WTC11 (cell line): ENCODE measurements around the gene RCOR3. TPM values are rescaled to one million over a fixed set of nuclear protein-coding genes. Genes with fewer than 3 reads are reported as not detected.
A peak's percentile ranks its signal among the peaks of the same experiment; 100 is the strongest.

ENCODE experiments used
- ATAC-seq: fragments of 200-7000 bp; cut with Tn5 transposase; 2 replicates; pipeline ENCODE4 v1.10.0; 2021; ENCODE audit warnings: mild to moderate bottlenecking, moderate library complexity
- CTCF ChIA-PET: fragments of 300-600 bp; sonication (Branson Sonifier 250); formaldehyde crosslinking; loops from one replicate; lab custom pipeline; 2021; ENCODE audit warnings: antibody characterized with exemption; lab: Charles Lee
- POLR2A ChIA-PET: fragments of 350-600 bp; sonication (Branson Sonifier 250); formaldehyde crosslinking; loops from one replicate; lab custom pipeline; 2021; ENCODE audit warnings: antibody characterized with exemption; lab: Charles Lee
- DNase-seq: peaks from one replicate; pipeline ENCODE4 v3.0.0; 2021; ENCODE audit warnings: low spot score
- H3K27ac Mint-ChIP-seq: 2 replicates; pipeline ENCODE4 v1.8.0; 2021; ENCODE audit warnings: mixed read lengths
- H3K27me3 Mint-ChIP-seq: 2 replicates; pipeline ENCODE4 v1.8.0; 2021; ENCODE audit warnings: low read depth, mild to moderate bottlenecking, moderate library complexity, mixed read lengths
- H3K36me3 Mint-ChIP-seq: 2 replicates; pipeline ENCODE4 v1.8.0; 2021; ENCODE audit warnings: mixed read lengths
- H3K4me1 Mint-ChIP-seq: 2 replicates; pipeline ENCODE4 v1.8.0; 2022; ENCODE audit warnings: mixed read lengths
- H3K4me3 Mint-ChIP-seq: 2 replicates; pipeline ENCODE4 v1.8.0; 2021; ENCODE audit warnings: mild to moderate bottlenecking, moderate library complexity, mixed read lengths
- H3K9me3 Mint-ChIP-seq: 2 replicates; pipeline ENCODE4 v1.8.0; 2021; ENCODE audit warnings: mixed read lengths
- ELF4 ChIP-seq: sonication (generic); formaldehyde crosslinking; IDR thresholded peaks from 2 replicates; pipeline ENCODE4 v1.8.1; 2022; ENCODE audit warnings: low read depth, mild to moderate bottlenecking, moderate library complexity, missing genetic modification reagents
- EMX1 ChIP-seq: fragments of 250-450 bp; sonication (Bioruptor Pico); IDR thresholded peaks from 2 replicates; pipeline ENCODE4 v1.8.0; 2021; ENCODE audit warnings: mild to moderate bottlenecking
- FOXJ3 ChIP-seq: sonication (generic); formaldehyde crosslinking; IDR thresholded peaks from 2 replicates; pipeline ENCODE4 v1.9.0; 2021; ENCODE audit warnings: missing genetic modification reagents, mild to moderate bottlenecking, borderline replicate concordance
- IRF2 ChIP-seq: sonication (generic); formaldehyde crosslinking; IDR thresholded peaks from 2 replicates; pipeline ENCODE4 v1.8.0; 2022; ENCODE audit warnings: low read depth, missing genetic modification reagents, borderline replicate concordance
- JUN ChIP-seq: sonication (generic); formaldehyde crosslinking; IDR thresholded peaks from 2 replicates; pipeline ENCODE4 v1.8.0; 2023; ENCODE audit warnings: mild to moderate bottlenecking, missing genetic modification reagents
- MXD4 ChIP-seq: fragments of 250-450 bp; sonication (Bioruptor Pico); IDR thresholded peaks from 2 replicates; pipeline ENCODE4 v1.8.0; 2021; ENCODE audit warnings: mild to moderate bottlenecking, moderate library complexity, borderline replicate concordance
- NFATC4 ChIP-seq: fragments of 250-450 bp; sonication (Bioruptor Pico); IDR thresholded peaks from 2 replicates; pipeline ENCODE4 v1.9.0; 2021; ENCODE audit warnings: mild to moderate bottlenecking
- NR1H2 ChIP-seq: sonication (generic); formaldehyde crosslinking; IDR thresholded peaks from 2 replicates; pipeline ENCODE4 v1.9.0; 2021; ENCODE audit warnings: mild to moderate bottlenecking, moderate library complexity, missing genetic modification reagents
- NR3C1 ChIP-seq: sonication (generic); formaldehyde crosslinking; conservative IDR thresholded peaks from 2 replicates; pipeline ENCODE4 v1.8.1; 2023; ENCODE audit warnings: low read depth, mild to moderate bottlenecking, missing genetic modification reagents
- PRDM15 ChIP-seq: sonication (generic); formaldehyde crosslinking; IDR thresholded peaks from 2 replicates; pipeline ENCODE4 v1.8.0; 2022; ENCODE audit warnings: missing genetic modification reagents
- RELA ChIP-seq: sonication (generic); formaldehyde crosslinking; IDR thresholded peaks from 2 replicates; pipeline ENCODE4 v1.8.1; 2022; ENCODE audit warnings: missing genetic modification reagents, mild to moderate bottlenecking, borderline replicate concordance
- SMAD3 ChIP-seq: sonication (generic); formaldehyde crosslinking; IDR thresholded peaks from 2 replicates; pipeline ENCODE4 v1.8.0; 2022; ENCODE audit warnings: missing genetic modification reagents, mild to moderate bottlenecking, borderline replicate concordance
- ZNF317 ChIP-seq: sonication (generic); formaldehyde crosslinking; IDR thresholded peaks from 2 replicates; pipeline ENCODE4 v1.8.1; 2023; ENCODE audit warnings: low read depth, mild to moderate bottlenecking, moderate library complexity, missing genetic modification reagents, borderline replicate concordance
- ZNF416 ChIP-seq: fragments of 250-450 bp; sonication (Bioruptor Pico); IDR thresholded peaks from 2 replicates; pipeline ENCODE4 v1.9.0; 2021; ENCODE audit warnings: mild to moderate bottlenecking, inconsistent platforms
- ZNF423 ChIP-seq: fragments of 250-450 bp; sonication (Bioruptor Pico); IDR thresholded peaks from 2 replicates; pipeline ENCODE4 v2.1.2; 2022; ENCODE audit warnings: mild to moderate bottlenecking, moderate library complexity
- ZNF425 ChIP-seq: fragments of 250-450 bp; sonication (Bioruptor Pico); conservative IDR thresholded peaks from 2 replicates; pipeline ENCODE4 v1.9.0; 2021; ENCODE audit warnings: mild to moderate bottlenecking
- ZNF532 ChIP-seq: fragments of 250-450 bp; sonication (Bioruptor Pico); IDR thresholded peaks from 2 replicates; pipeline ENCODE4 v1.9.0; 2021; ENCODE audit warnings: mild to moderate bottlenecking, borderline replicate concordance
- ZNF671 ChIP-seq: fragments of 250-450 bp; sonication (Bioruptor Pico); IDR thresholded peaks from 2 replicates; pipeline ENCODE4 v1.8.0; 2021; ENCODE audit warnings: mild to moderate bottlenecking
- ZSCAN18 ChIP-seq: fragments of 250-450 bp; sonication (Bioruptor Pico); IDR thresholded peaks from 2 replicates; pipeline ENCODE4 v2.1.2; 2022; ENCODE audit warnings: mild to moderate bottlenecking, moderate library complexity
- total RNA-seq: library from RNA; stranded (reverse); gene quantifications from 3 replicates; pipeline ENCODE4 v1.2.3, GENCODE V29; 2021
- TF ChIP-seq, protein P1 (sequence below): sonication (generic); formaldehyde crosslinking; conservative IDR thresholded peaks from 2 replicates; pipeline ENCODE4 v1.8.1; 2022; ENCODE audit warnings: mild to moderate bottlenecking, missing genetic modification reagents
- TF ChIP-seq, protein P2 (sequence below): sonication (generic); formaldehyde crosslinking; IDR thresholded peaks from 2 replicates; pipeline ENCODE4 v1.8.1; 2023; ENCODE audit warnings: mild to moderate bottlenecking, missing genetic modification reagents, moderate library complexity

The RCOR3 gene
- total RNA-seq, 1 experiment from 2014 or later, result 35.9 TPM

- ChIA-PET POLR2A (no interaction called here), CTCF (no interaction called here)
- Mint-ChIP-seq H3K27ac (peak overlapping the region; percentile 36; the same call in 1 of the 2 replicates), H3K9me3 (no peaks in the 10 kb centered on the region), H3K27me3 (no peaks in the 10 kb centered on the region), H3K4me3 (no peak overlapping the region), H3K36me3 (peaks cover 30% of the 10 kb centered on the region), H3K4me1 (no peaks in the 10 kb centered on the region)
- ATAC-seq (no peak), DNase-seq (no peak)
- TF ChIP-seq ZNF416 (CRISPR knock-in tag) (no peak), ZNF671 (CRISPR knock-in tag) (no peak), ZNF425 (no peak), PRDM15 (CRISPR knock-in tag) (no peak), ZNF317 (no peak), NFATC4 (CRISPR knock-in tag) (no peak), RELA (CRISPR knock-in tag) (no peak)
- TF ChIP-seq, protein P1, sequence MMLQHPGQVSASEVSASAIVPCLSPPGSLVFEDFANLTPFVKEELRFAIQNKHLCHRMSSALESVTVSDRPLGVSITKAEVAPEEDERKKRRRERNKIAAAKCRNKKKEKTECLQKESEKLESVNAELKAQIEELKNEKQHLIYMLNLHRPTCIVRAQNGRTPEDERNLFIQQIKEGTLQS, result no peak
Measured at GRCh38 chr1:211267204-211267857, 8.2 kb downstream of the RCOR3 start.

DNA sequence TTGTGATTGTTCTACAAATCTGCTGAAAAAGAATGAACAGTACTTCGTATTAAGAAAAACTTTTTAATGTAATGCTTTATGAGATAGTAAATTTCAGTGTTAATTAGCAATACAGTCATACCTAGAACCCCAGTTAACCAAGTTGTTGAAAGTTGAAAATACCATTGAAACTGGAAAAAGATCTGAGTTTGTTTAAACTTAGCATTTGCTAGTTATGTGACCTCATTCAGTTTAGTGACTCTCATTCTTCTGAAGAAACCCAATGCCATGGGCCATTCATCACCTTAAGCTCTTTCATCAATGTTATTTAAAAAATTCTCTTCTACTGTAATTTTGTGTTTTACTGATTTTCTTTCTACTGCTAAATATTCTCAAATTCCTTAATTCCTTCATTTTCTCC, 20.2 kb downstream of the RCOR3 start:
- Mint-ChIP-seq H3K9me3 (no peaks in the 10 kb centered on the region), H3K4me1 (no peaks in the 10 kb centered on the region), H3K4me3 (no peak overlapping the region), H3K27me3 (no peaks in the 10 kb centered on the region), H3K36me3 (peaks cover 25% of the 10 kb centered on the region), H3K27ac (no peak overlapping the region)
- ChIA-PET POLR2A (no interaction called here), CTCF (no interaction called here)
- DNase-seq (no peak), ATAC-seq (no peak)
- no peak for TF ChIP-seq IRF2
- TF ChIP-seq NR3C1 (CRISPR knock-in tag), result no peak
- no peak for TF ChIP-seq ZSCAN18
- TF ChIP-seq, protein P1, result no peak
- TF ChIP-seq ELF4 (CRISPR knock-in tag), result no peak
- no peak for TF ChIP-seq MXD4 (CRISPR knock-in tag)
- TF ChIP-seq ZNF423 (CRISPR knock-in tag), result no peak
- no peak for TF ChIP-seq JUN (CRISPR knock-in tag)
- TF ChIP-seq, protein P2, sequence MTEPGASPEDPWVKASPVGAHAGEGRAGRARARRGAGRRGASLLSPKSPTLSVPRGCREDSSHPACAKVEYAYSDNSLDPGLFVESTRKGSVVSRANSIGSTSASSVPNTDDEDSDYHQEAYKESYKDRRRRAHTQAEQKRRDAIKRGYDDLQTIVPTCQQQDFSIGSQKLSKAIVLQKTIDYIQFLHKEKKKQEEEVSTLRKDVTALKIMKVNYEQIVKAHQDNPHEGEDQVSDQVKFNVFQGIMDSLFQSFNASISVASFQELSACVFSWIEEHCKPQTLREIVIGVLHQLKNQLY (CRISPR knock-in tag), result no peak
- TF ChIP-seq SMAD3, result no peak
- no peak for TF ChIP-seq ZNF532 (CRISPR knock-in tag)
- no peak for TF ChIP-seq EMX1 (CRISPR knock-in tag)
- TF ChIP-seq FOXJ3 (CRISPR knock-in tag), result no peak
- TF ChIP-seq NR1H2 (CRISPR knock-in tag), result no peak
